GM18951 (cell line): Measurements from ENCODE around the gene GBE1.

ENCODE experiments used
- POLR2A ChIP-seq: IDR thresholded peaks from 4 replicates; pipeline ENCODE4 v1.6.1; 2011; ENCODE audit warnings: mild to moderate bottlenecking; ENCODE audit not compliant: insufficient read length, insufficient read depth; ENCODE audit errors: extremely low read depth
- in situ Hi-C: fragments of 300-500 bp; cut with MboI; formaldehyde crosslinking; loops from one replicate; pipeline ENCODE4 v1.12.0; 2022; ENCODE audit warnings: low sequenced_read_pairs, mixed read lengths, inconsistent platforms; ENCODE audit not compliant: unreplicated experiment

GBE1 gene

DNA sequence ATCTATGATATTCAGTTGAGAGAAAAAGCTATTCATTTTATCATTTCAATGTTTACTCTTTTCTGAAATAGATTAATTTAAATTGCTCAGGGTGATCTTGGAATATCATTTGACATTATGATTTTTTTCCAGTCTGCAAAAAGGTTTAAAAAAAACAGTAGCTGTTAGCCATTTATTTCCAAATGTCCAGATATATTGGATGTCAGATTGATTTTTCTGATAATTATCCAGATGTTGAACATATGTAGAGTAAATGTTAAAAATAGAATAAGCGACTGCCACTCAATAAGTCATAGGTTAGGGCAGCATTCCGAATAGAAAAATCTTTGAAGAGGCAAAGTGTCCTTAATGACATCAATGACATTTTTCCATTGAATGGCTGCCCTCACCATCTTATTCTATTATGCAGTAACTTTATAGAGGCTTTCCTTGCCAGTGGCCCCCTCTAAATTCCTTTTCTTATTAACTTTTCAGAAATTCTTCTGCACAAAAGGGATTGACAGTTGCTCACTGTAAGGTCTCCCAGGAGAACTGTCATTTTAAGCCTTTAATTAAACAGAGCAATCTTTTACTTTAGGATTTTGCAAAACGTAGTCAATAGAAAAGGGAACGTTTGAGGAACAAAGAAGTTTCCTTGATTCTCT is 316.5 kb downstream of the GBE1 start:
- no peak for TF ChIP-seq POLR2A
- in situ Hi-C loops: no loop called here

DNA sequence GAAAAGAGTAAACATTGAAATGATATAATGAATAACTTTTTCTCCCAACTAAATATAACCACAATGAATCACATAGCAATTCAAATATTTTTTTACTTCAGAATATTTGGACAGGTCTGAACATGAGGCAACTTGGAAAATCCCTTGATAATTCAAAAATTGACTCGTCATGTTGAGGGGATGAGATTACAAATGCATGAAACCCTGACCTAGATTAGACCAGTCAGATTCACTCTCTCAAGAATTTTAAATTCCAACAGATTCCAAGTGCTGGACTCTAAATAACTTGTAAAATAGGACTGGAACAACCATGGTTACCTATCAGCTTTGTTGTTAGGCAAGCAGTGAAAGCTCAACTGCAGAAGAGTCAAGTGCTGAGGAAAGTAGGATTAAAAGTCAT is 317.5 kb downstream of the GBE1 start:
- in situ Hi-C loops: no loop called here
- TF ChIP-seq POLR2A: no peak

DNA sequence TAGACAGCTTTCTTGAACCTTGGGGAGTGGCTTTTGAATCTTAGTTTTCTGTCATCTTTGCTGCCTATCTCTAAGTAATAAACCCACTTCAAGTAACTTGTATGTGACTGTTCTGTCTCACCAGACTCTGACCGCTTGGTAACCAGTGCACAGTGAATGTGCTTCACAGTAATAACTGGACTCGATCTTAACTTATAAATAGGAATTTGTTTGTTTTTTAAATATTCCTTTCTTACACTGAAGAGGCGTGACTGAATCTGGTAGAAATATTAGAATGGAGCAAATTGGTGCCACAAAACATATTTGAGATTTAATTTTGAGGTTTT is 318.0 kb downstream of the GBE1 start:
- in situ Hi-C loops: no loop called here

DNA sequence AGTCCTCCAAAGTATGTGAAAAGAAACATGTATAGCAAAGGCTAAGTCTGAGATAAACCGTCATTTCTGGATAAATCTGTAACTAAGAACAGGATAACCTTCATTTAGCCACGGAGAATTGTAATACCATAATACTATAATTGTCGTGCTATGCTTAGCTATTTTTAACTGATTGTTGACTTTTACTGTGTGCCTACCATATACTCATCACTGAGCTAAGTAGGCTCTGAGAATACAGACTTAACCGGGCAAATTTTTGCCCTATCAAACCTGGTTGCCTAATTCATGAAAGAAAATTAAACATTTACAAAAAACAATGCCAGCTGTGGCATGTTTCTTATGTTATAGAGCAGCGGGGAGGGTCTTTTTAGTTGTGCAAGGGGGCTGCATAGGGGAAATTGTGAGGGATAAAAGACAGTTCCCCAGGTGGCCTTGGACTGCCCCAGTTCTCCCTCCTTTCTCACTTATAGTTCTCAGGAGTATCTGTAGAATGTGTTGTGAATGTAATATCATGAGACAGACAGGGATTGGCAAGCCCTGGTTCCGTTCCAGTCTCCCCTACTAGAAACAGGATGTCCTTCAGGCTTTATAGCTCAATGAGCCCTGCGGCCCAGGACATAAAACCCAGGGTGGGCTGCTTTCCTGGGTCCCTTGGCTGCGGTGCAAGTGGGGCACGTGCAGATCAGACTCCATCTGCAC is 318.5 kb downstream of the GBE1 start:
- in situ Hi-C loops: no loop called here

More for the DNA sequence above, 318.0 kb downstream of the GBE1 start:
- TF ChIP-seq POLR2A: no peak

DNA sequence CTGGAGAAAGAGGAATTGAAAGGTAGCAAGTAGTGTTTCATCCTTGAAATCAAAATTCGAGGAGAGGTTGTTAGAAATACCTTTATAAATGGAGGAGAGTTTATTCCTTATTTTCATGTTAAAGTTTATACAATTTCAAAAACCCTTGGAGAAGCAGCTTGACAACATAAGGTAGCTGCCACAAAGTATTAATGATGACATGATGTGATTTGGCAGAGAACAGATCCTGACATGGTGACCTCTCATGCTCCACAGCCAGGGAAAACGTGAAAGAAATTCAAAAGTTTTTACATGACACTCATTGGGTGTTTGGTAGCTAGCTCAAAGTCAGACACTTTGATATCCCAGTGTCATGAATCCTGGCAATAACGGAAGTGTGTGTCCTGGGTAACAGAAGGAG is 320.8 kb downstream of the GBE1 start:
- no peak for TF ChIP-seq POLR2A

More for the DNA sequence above, 318.5 kb downstream of the GBE1 start:
- no peak for TF ChIP-seq POLR2A

More for the DNA sequence above, 320.8 kb downstream of the GBE1 start:
- in situ Hi-C loops: no loop called here
